Astrocyte (in vitro differentiated cells and primary cell): ENCODE measurements around the gene LOXHD1.

Experiments used
- CTCF ChIP-seq: IDR thresholded peaks from 2 replicates; pipeline ENCODE4 v1.5.1; 2011; ENCODE audit warnings: low read depth, mild to moderate bottlenecking, inconsistent platforms, low read length, moderate library complexity; ENCODE audit not compliant: insufficient read depth
- EZH2 ChIP-seq: IDR thresholded peaks from 2 replicates; pipeline ENCODE4 v1.6.1; 2012; ENCODE audit warnings: mild to moderate bottlenecking, low read length, inconsistent platforms; ENCODE audit not compliant: insufficient read depth

GRCh38 chr18:46623541-46623940 lies 33.5 kb downstream of the LOXHD1 start:
- TF ChIP-seq CTCF = no peak
- TF ChIP-seq EZH2 = no peak
